ENCODE data around the gene RHOA.
A peak's percentile ranks its signal among the peaks of the same experiment; 100 is the strongest.
"Not testable (repeated sequence)": the region's sequence is repeated elsewhere in the genome, so short reads cannot be mapped to it uniquely, and the experiment has no call there.

The RHOA gene

GRCh38 chr3:49410846-49411534, 786 bp downstream of the RHOA start:
- DNase-seq = peak; percentile 3

- DNase-seq = no peak
Observed at GRCh38 chr3:49410066-49410845, 1.5 kb downstream of the RHOA start.

- no peak for DNase-seq
Observed at GRCh38 chr3:49406571-49407565, 4.9 kb downstream of the RHOA start.

- not testable (repeated sequence) for DNase-seq
Observed at GRCh38 chr3:49405570-49405969, 6.2 kb downstream of the RHOA start.

- no peak for DNase-seq
Observed at GRCh38 chr3:49403891-49404290, 7.9 kb downstream of the RHOA start.

- DNase-seq = no peak
Observed at GRCh38 chr3:49401766-49402165, 10.0 kb downstream of the RHOA start.

GRCh38 chr3:49399461-49399860, 12.3 kb downstream of the RHOA start:
- no peak for DNase-seq

- DNase-seq = no peak
Observed at GRCh38 chr3:49397470-49397869, 14.3 kb downstream of the RHOA start.

- not testable (repeated sequence) for DNase-seq
Observed at GRCh38 chr3:49391310-49391709, 20.5 kb downstream of the RHOA start.

- no peak for DNase-seq
Observed at GRCh38 chr3:49389297-49389696, 22.5 kb downstream of the RHOA start.

- DNase-seq = no peak
Observed at GRCh38 chr3:49388289-49388820, 23.4 kb downstream of the RHOA start.

GRCh38 chr3:49387721-49388120, 24.1 kb downstream of the RHOA start:
- no peak for DNase-seq

- DNase-seq = no peak
Observed at GRCh38 chr3:49386056-49386756, 25.6 kb downstream of the RHOA start.

GRCh38 chr3:49385617-49386016, 26.2 kb downstream of the RHOA start:
- DNase-seq = no peak

GRCh38 chr3:49383387-49383786, 28.4 kb downstream of the RHOA start:
- DNase-seq = no peak

- DNase-seq = no peak
Observed at GRCh38 chr3:49378249-49378895, 33.4 kb downstream of the RHOA start.

GRCh38 chr3:49377483-49377882, 34.3 kb downstream of the RHOA start:
- no peak for DNase-seq

- DNase-seq = no peak
Observed at GRCh38 chr3:49371946-49372345, 39.8 kb downstream of the RHOA start.

- DNase-seq = no peak
Observed at GRCh38 chr3:49370585-49371290, 41.0 kb downstream of the RHOA start.

- no peak for DNase-seq
Observed at GRCh38 chr3:49362561-49362960, 49.2 kb downstream of the RHOA start.

GRCh38 chr3:49359623-49360022, 52.2 kb downstream of the RHOA start:
- DNase-seq = no peak
